HG03060 (cell line): ENCODE results near the gene COLGALT1.

Experiments
- ATAC-seq: cut with Tn5 transposase; IDR thresholded peaks from one replicate; pipeline ENCODE4 v1.9.1; 2021; ENCODE audit warnings: low read depth, moderate number of reproducible peaks; ENCODE audit not compliant: unreplicated experiment

COLGALT1 gene

DNA sequence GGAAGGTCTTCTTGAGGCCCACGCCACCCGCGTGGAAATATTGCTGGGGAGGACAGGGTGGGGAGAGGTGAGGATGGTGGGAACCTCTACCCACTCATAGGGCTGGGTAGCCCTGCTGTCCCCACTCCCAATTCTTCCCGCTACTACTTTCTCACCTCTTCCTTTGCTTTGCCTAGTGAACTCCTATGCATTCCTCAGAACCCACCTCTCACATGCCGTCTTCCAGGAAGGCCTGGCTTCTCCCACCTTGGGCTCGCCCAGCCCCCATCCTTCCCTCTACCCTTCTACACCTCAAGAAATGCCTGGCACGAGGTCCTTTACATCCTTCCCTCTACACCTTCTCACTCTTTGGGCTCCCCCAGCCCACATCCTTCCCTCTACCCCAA lies 62.4 kb downstream of the COLGALT1 start:
- ATAC-seq = no peak

GRCh38 chr19:17618281-17618903 lies 62.9 kb downstream of the COLGALT1 start:
- ATAC-seq = no peak

- ATAC-seq = no peak
Measured at GRCh38 chr19:17618936-17619335, 63.5 kb downstream of the COLGALT1 start.

DNA sequence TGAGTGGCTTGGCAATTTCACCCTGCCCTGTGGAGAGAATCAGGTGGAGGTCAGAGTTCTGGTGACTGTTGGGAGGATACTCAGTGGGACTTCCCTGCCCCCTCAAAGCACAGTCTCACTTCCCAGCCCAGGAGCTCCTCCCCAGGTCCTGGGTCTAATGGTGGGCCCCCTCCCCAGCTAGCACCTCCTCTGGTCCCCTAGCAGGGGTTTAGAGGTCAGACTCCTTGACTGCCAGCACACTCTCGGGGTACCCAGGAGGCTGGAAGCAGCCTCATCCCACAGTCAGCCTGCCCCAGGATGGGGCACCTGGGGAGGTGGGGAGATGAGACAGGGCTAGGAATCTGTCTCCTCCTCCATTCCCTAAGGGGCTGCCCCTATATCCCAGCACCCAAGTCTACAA lies 65.2 kb downstream of the COLGALT1 start:
- ATAC-seq = no peak

DNA sequence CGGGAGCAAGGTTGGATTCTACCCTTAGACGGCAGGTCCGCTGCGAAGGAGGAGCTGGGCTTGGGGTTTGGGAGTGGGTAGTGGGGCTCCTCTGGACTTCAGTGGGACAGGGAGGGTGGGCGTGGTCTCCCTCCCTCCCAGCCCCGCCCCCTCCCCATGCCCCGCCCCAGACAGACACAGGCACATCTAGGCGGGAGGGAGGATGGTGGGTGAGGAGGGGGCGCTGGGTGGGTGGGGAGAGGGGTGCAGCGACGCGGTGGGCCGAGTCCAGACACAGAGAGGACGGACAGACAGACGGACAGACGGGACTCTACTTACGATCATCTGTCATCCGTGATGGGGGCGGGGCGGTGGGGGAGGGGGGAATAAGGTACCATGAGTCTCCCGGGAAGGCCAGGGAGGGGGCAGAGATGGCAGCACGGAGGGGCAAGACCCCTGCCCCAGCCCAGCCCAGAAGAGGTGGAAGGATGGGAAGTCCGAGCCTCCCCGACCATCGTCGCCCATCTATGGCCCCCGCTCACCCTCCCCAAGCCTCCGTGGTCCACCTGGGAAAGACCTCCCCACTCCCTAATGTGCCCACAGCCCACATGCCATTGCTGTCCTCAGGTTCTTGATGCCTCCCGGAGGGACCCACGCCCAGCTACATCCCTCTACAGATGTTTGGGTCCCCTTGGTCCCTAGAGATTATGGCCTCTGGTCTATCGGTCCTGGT lies 67.9 kb downstream of the COLGALT1 start:
- ATAC-seq = no peak

GRCh38 chr19:17624314-17624991 lies 69.0 kb downstream of the COLGALT1 start:
- ATAC-seq = no peak

- ATAC-seq = no peak
Measured at GRCh38 chr19:17625043-17625442, 69.6 kb downstream of the COLGALT1 start.

GRCh38 chr19:17625980-17626379 lies 70.5 kb downstream of the COLGALT1 start:
- ATAC-seq = no peak

DNA sequence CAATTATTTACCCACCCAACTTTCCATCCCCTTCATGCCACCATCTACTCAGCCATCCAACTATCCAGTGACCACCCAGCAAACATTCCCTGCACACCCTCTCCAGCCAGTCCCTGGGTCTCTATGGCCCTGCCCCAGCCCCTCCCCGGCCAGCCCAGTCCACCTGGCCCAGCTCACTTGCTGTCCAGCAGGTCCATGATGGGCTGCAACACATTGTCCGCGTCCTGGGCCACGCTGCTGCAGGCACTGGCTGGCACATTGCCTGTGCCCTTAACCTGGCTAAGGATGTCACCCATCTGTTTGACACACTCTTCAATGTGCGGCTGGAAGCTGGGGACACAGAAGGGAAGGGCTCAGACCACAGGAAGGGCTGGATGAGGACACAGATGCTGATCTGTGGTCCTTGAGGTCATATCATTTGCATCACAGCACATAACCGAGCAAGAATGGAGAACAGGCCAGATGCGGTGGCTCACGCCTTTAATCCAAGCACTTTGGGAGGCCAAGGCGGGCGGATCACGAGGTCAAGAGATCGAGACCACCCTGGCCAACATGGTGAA lies 71.1 kb downstream of the COLGALT1 start:
- no peak for ATAC-seq

DNA sequence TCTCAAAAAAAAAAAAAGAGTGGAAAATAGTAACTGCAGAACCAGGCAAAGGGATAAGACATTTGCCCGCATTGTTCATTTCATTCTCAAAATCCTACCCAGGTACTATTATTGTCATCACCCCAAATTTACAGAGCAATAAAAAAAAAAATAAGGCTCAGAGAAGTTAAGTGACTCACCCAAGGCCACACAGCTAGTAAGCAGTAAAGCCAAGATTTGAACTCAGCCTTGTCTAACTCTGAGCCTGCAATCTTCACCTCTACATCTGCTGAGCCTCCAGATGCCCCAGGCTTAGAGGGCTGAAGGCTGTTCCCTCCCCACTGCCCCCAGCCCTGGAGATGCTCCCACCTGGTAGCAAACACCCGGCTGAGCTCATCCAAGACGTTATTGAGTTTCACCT lies 71.7 kb downstream of the COLGALT1 start:
- ATAC-seq = no peak

- no peak for ATAC-seq
Measured at GRCh38 chr19:17627921-17628320, 72.5 kb downstream of the COLGALT1 start.

- ATAC-seq = no peak
Measured at GRCh38 chr19:17629760-17630159, 74.3 kb downstream of the COLGALT1 start.

DNA sequence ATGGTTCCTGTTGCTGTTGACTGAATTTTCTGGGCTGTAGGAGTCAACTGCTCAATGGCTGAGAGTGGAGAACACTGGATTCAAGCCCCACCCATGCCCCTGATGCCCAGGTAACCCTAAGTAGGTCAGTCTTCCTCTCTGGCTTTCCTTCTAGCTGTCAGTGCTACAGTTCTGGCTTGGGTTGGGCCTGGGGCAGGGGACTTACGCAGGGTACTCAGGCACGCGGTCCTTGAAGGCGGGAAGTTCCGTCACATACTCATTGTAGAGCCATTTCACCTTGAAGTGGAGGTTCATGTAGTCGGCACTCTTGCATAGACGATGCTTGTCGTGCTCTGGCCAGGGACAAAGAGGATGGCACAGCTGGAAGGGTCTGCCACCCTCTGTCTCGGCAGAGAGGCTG lies 77.1 kb downstream of the COLGALT1 start:
- ATAC-seq = no peak
